Right ventricle myocardium superior (tissue), 1 donor: ENCODE results near the gene TAS1R2. TPM values are rescaled to one million over a fixed set of nuclear protein-coding genes. Genes with fewer than 3 reads are reported as not detected.

ENCODE experiments used
- ATAC-seq: fragments of 200-7000 bp; cut with Tn5 transposase; one replicate; pipeline ENCODE4 v1.9.1; 2020; ENCODE audit warnings: mild to moderate bottlenecking; ENCODE audit not compliant: poor library complexity
- DNase-seq: peaks from one replicate; pipeline ENCODE4 v3.0.0-alpha.2; 2020
- intact Hi-C: fragments of 100-400 bp; cut with DNase I; formaldehyde crosslinking; loops from one replicate; pipeline ENCODE4 v1.11.2; 2022
- total RNA-seq: library from RNA; stranded (reverse); fragmentation: NEBNext Ultra II Directional; extraction: Animal tissue kit (Norgen Biotek cat#: 25700); gene quantifications from one replicate; pipeline ENCODE4 v1.2.1, GENCODE V29; 2021
- donor health status: DM: no; HTN: yes; CAD: no; lungs with severe emphysema.

The TAS1R2 gene
- total RNA-seq, 1 donor from 2014 or later, result not detected

- intact Hi-C loops, result no loop called here
- no peak for ATAC-seq
- no peak for DNase-seq
Measured at GRCh38 chr1:18885311-18886002, 26.0 kb upstream of the TAS1R2 start.

GRCh38 chr1:18884727-18885126 lies 25.3 kb upstream of the TAS1R2 start:
- DNase-seq (no peak), ATAC-seq (no peak)
- intact Hi-C loops, result no loop called here

- no peak for DNase-seq
- intact Hi-C loops, result no loop called here
- ATAC-seq, result no peak
Measured at GRCh38 chr1:18884419-18884717, 24.9 kb upstream of the TAS1R2 start.

- peak; percentile 87 for ATAC-seq
- intact Hi-C loops, result no loop called here
Measured at GRCh38 chr1:18883636-18884418, 24.4 kb upstream of the TAS1R2 start.

DNA sequence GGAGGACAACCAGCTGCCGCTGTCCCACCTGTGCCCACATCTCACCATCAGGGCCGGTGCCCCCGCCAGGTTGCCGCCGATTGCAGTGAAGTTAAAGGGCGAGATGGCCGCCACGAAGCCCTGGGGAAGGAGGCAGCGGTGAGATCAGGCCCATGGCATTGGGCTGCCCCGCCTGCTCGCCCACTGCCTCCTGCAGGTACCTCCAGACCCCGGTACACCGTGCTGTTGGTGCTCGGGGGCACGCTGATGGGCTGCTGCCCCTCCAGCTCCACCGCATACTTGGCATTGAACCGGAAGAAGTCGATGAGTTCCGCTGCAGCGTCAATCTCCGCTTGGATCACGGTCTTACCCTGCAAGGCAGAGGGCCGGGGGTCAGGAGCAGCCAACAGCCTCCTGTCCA lies 23.6 kb upstream of the TAS1R2 start:
- DNase-seq (no peak), ATAC-seq (no peak)
- intact Hi-C loops, result no loop called here

More at GRCh38 chr1:18883636-18884418, 24.4 kb upstream of the TAS1R2 start:
- peak; percentile 86 for DNase-seq

GRCh38 chr1:18882486-18882885 lies 23.0 kb upstream of the TAS1R2 start:
- intact Hi-C loops, result no loop called here
- ATAC-seq (no peak), DNase-seq (no peak)

GRCh38 chr1:18881642-18882431 lies 22.4 kb upstream of the TAS1R2 start:
- intact Hi-C loops, result no loop called here
- DNase-seq (no peak), ATAC-seq (no peak)

GRCh38 chr1:18881164-18881563 lies 21.7 kb upstream of the TAS1R2 start:
- no peak for DNase-seq
- intact Hi-C loops, result no loop called here
- no peak for ATAC-seq

DNA sequence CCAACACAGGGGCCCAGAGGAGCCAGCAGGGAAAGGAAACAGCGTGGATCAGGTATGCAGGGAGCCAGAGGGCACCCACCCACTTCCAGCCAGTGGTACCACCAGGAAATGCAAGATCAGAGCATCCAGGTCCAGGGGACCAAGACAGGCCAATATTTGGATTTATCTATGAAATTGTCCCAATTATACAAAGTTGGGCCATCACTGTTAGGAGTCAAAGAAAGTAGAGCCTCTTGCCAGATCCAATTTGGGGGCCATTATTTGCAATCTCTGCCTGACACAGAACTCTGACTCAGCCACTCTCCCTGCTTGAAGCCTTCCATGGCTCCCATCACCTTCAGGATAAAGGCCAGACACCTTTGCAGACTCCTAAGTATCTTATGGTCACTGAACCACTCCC lies 21.1 kb upstream of the TAS1R2 start:
- no peak for DNase-seq
- intact Hi-C loops, result no loop called here
- no peak for ATAC-seq

DNA sequence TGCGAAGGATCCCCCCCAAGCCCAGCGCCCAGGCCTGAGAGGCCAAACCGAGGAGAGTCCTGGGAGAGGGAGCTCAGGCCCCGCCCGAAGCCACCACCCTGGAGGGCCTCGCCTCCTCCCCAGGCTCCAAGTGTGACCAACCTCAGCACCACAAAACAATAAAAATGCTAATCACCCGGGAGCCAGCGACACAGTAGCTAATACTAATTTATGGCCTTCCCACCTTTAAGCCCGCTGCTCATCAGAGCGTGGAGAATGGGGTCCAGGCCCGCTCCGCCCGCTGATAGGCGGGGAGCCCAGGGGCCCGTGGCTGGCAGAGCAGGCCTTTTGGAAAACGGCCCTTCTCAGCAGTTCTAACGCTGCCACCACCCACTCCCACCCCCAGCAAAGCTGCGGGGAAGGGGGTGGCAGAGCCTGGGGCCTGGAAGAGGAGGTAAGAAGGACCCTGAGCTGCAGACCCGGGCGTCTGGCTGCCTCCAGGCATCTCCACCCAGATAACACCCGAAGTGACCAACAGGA lies 20.4 kb upstream of the TAS1R2 start:
- DNase-seq (no peak), ATAC-seq (no peak)
- intact Hi-C loops, result no loop called here

- no peak for DNase-seq
- intact Hi-C loops, result no loop called here
- ATAC-seq, result no peak
Measured at GRCh38 chr1:18879215-18879790, 19.8 kb upstream of the TAS1R2 start.

GRCh38 chr1:18878538-18879214 lies 19.2 kb upstream of the TAS1R2 start:
- intact Hi-C loops, result no loop called here
- no peak for DNase-seq
- no peak for ATAC-seq

GRCh38 chr1:18877282-18877681 lies 17.8 kb upstream of the TAS1R2 start:
- intact Hi-C loops, result no loop called here
- ATAC-seq (no peak), DNase-seq (no peak)

GRCh38 chr1:18876210-18876609 lies 16.8 kb upstream of the TAS1R2 start:
- DNase-seq (no peak), ATAC-seq (no peak)
- intact Hi-C loops, result no loop called here

GRCh38 chr1:18875796-18876128 lies 16.3 kb upstream of the TAS1R2 start:
- intact Hi-C loops, result no loop called here

DNA sequence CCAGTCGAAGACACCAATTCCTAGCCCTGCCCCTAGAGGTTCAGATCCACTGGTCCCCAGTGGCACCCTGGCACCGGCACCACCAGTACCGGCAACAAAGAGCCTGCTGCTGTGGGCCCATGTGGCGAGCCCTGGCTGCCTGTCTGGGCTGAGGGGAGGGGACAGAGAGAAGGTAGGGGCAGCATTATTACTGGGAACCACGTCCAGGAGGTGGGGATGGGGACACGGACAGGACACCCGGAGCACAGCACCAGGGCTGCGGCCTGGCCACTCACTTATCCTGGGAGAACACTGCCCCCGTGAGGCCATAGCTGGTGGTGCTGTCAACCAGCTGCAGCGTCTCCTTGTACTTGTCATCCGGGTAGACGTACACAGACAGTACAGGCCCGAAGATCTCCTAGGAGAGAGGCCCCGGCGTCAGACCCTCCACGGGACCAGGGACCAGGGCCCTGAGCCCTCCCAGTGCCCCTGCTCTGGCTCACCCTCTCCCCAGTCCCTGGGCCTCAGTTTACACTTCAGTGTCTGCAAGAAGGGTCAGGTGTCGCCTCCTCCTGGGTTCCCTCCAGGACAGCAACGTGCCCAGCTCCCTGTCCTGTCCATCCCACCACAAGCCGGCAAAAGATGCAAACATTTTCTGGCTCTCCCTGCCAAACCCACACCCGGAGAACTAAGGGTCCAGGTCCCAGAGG lies 15.8 kb upstream of the TAS1R2 start:
- DNase-seq, result peak; percentile 87
- intact Hi-C loops, result no loop called here

More at GRCh38 chr1:18875796-18876128, 16.3 kb upstream of the TAS1R2 start:
- ATAC-seq (no peak), DNase-seq (no peak)

GRCh38 chr1:18874600-18874999 lies 15.1 kb upstream of the TAS1R2 start:
- ATAC-seq, result peak; percentile 25
- intact Hi-C loops, result no loop called here

More for the DNA sequence above, 15.8 kb upstream of the TAS1R2 start:
- ATAC-seq, result peak; percentile 80

DNA sequence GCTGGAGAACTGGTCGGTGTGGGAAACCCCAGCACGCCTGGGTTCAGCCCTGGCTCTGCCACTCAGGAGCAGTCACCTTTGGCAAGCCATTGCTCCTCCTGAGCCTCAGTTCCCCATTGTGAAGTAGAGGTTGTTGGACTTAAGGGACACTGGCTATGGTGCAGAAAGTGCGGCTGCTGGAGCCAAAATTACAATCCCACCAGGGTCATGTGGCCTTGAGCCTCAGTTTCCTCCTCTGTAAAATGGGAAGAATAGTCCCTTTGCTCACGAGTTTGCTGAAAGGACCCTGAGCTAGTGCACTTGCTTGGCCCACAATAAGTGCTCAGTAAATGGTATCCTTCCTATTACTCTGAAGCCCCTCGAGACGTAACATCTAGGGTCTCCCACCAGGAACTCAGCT lies 14.6 kb upstream of the TAS1R2 start:
- no peak for ATAC-seq
- intact Hi-C loops, result no loop called here
- no peak for DNase-seq

More at GRCh38 chr1:18874600-18874999, 15.1 kb upstream of the TAS1R2 start:
- peak; percentile 60 for DNase-seq
